Activated CD4-positive, alpha-beta T cell treated with anti-CD3 and anti-CD28 coated beads, Interleukin-2, amount 10 ng/mL, durations not matched to agents 24 days and 14 days (primary cell): ENCODE measurements around the gene SLC25A36. TPM values are rescaled to one million over a fixed set of nuclear protein-coding genes. Genes with fewer than 3 reads are reported as not detected.
"Not testable (repeated sequence)": the region's sequence is repeated elsewhere in the genome, so short reads cannot be mapped to it uniquely, and the experiment has no call there.

ENCODE experiments used
- DNase-seq: peaks from one replicate; pipeline ENCODE4 v3.0.0; 2022
- H3K27ac Mint-ChIP-seq: one replicate; pipeline ENCODE4 v1.8.0; 2022; ENCODE audit warnings: mild to moderate bottlenecking, mixed read lengths
- H3K27me3 Mint-ChIP-seq: one replicate; pipeline ENCODE4 v1.8.0; 2022; ENCODE audit warnings: mixed read lengths
- H3K36me3 Mint-ChIP-seq: one replicate; pipeline ENCODE4 v1.8.0; 2022; ENCODE audit warnings: low read depth, mild to moderate bottlenecking, mixed read lengths
- H3K4me1 Mint-ChIP-seq: one replicate; pipeline ENCODE4 v1.8.0; 2021; ENCODE audit warnings: mixed read lengths
- H3K4me3 Mint-ChIP-seq: one replicate; pipeline ENCODE4 v1.8.0; 2022; ENCODE audit warnings: mild to moderate bottlenecking, moderate library complexity, mixed read lengths
- H3K9me3 Mint-ChIP-seq: one replicate; pipeline ENCODE4 v1.8.0; 2021; ENCODE audit warnings: mixed read lengths
- intact Hi-C: fragments of 100-400 bp; cut with micrococcal nuclease; formaldehyde crosslinking; loops from one replicate; pipeline ENCODE4 v1.15.1; 2023
- total RNA-seq: library from RNA; stranded (reverse); gene quantifications from 2 replicates; pipeline ENCODE4 v1.2.3, GENCODE V29; 2022

Gene SLC25A36
- total RNA-seq, 1 donor from 2014 or later = 56.3 TPM

- DNase-seq = no peak
- peaks cover 14% of the 10 kb centered on the region for H3K36me3 Mint-ChIP-seq
- H3K4me3 Mint-ChIP-seq = no peak overlapping the region
- no peak overlapping the region for H3K27ac Mint-ChIP-seq
- intact Hi-C loops = no loop called here
- no peaks in the 10 kb centered on the region for H3K27me3 Mint-ChIP-seq
- H3K4me1 Mint-ChIP-seq = peaks cover 2% of the 10 kb centered on the region
- no peaks in the 10 kb centered on the region for H3K9me3 Mint-ChIP-seq
Measured at GRCh38 chr3:140980663-140981062, 39.0 kb downstream of the SLC25A36 start.

- H3K36me3 Mint-ChIP-seq, H3K27ac Mint-ChIP-seq, H3K4me3 Mint-ChIP-seq, intact Hi-C loops, DNase-seq, H3K9me3 Mint-ChIP-seq, H3K4me1 Mint-ChIP-seq, H3K27me3 Mint-ChIP-seq: not testable (repeated sequence)
Measured at GRCh38 chr3:140987792-140988191, 46.2 kb downstream of the SLC25A36 start.

GRCh38 chr3:140994316-140994715 is 52.7 kb downstream of the SLC25A36 start:
- DNase-seq = no peak
- no peaks in the 10 kb centered on the region for H3K36me3 Mint-ChIP-seq
- H3K27me3 Mint-ChIP-seq = peaks cover 15% of the 10 kb centered on the region
- intact Hi-C loops = no loop called here
- peaks cover 7% of the 10 kb centered on the region for H3K9me3 Mint-ChIP-seq
- no peak overlapping the region for H3K27ac Mint-ChIP-seq
- no peak overlapping the region for H3K4me3 Mint-ChIP-seq
- H3K4me1 Mint-ChIP-seq = no peaks in the 10 kb centered on the region

GRCh38 chr3:140994861-140995260 is 53.2 kb downstream of the SLC25A36 start:
- intact Hi-C loops, H3K27ac Mint-ChIP-seq, H3K4me1 Mint-ChIP-seq: not testable (repeated sequence)

GRCh38 chr3:140995881-140996280 is 54.2 kb downstream of the SLC25A36 start:
- H3K27me3 Mint-ChIP-seq = peaks cover 11% of the 10 kb centered on the region
- peaks cover 5% of the 10 kb centered on the region for H3K4me1 Mint-ChIP-seq
- no peak overlapping the region for H3K27ac Mint-ChIP-seq
- intact Hi-C loops = no loop called here
- no peak overlapping the region for H3K4me3 Mint-ChIP-seq
- no peaks in the 10 kb centered on the region for H3K36me3 Mint-ChIP-seq
- H3K9me3 Mint-ChIP-seq = peaks cover 7% of the 10 kb centered on the region
- DNase-seq = no peak

More at GRCh38 chr3:140994861-140995260, 53.2 kb downstream of the SLC25A36 start:
- H3K27me3 Mint-ChIP-seq = peaks cover 13% of the 10 kb centered on the region
- H3K9me3 Mint-ChIP-seq, DNase-seq, H3K4me3 Mint-ChIP-seq, H3K36me3 Mint-ChIP-seq: not testable (repeated sequence)

- Mint-ChIP-seq H3K4me3 (no peak overlapping the region), H3K27ac (no peak overlapping the region), H3K4me1 (peaks cover 5% of the 10 kb centered on the region), H3K9me3 (no peaks in the 10 kb centered on the region), H3K36me3 (no peaks in the 10 kb centered on the region), H3K27me3 (peaks cover 13% of the 10 kb centered on the region)
- intact Hi-C loops = loop anchor here (1.0 kb wide), 2 partner anchors 105 to 192 kb away; no protein-coding TSS in a partner anchor
- DNase-seq = peak; percentile 84
Measured at GRCh38 chr3:141000027-141000663, 58.5 kb downstream of the SLC25A36 start.

GRCh38 chr3:141000686-141001085 is 59.0 kb downstream of the SLC25A36 start:
- Mint-ChIP-seq H3K9me3 (no peaks in the 10 kb centered on the region), H3K4me1 (peaks cover 5% of the 10 kb centered on the region), H3K36me3 (no peaks in the 10 kb centered on the region), H3K27ac (no peak overlapping the region), H3K27me3 (peaks cover 17% of the 10 kb centered on the region), H3K4me3 (no peak overlapping the region)
- no peak for DNase-seq
- intact Hi-C loops = loop anchor here (1.0 kb wide), 2 partner anchors 105 to 192 kb away; no protein-coding TSS in a partner anchor

GRCh38 chr3:141006344-141006743 is 64.7 kb downstream of the SLC25A36 start:
- H3K27me3 Mint-ChIP-seq = peaks cover 40% of the 10 kb centered on the region
- H3K36me3 Mint-ChIP-seq = no peaks in the 10 kb centered on the region
- DNase-seq = no peak
- intact Hi-C loops = no loop called here
- peaks cover 2% of the 10 kb centered on the region for H3K4me1 Mint-ChIP-seq
- H3K9me3 Mint-ChIP-seq = no peaks in the 10 kb centered on the region
- no peak overlapping the region for H3K27ac Mint-ChIP-seq
- H3K4me3 Mint-ChIP-seq = no peak overlapping the region

GRCh38 chr3:141009496-141009895 is 67.9 kb downstream of the SLC25A36 start:
- DNase-seq = no peak
- H3K4me1 Mint-ChIP-seq = peaks cover 6% of the 10 kb centered on the region
- no peaks in the 10 kb centered on the region for H3K9me3 Mint-ChIP-seq
- H3K36me3 Mint-ChIP-seq = no peaks in the 10 kb centered on the region
- peaks cover 36% of the 10 kb centered on the region for H3K27me3 Mint-ChIP-seq
- no peak overlapping the region for H3K27ac Mint-ChIP-seq
- intact Hi-C loops = no loop called here
- no peak overlapping the region for H3K4me3 Mint-ChIP-seq

- H3K27ac Mint-ChIP-seq = no peak overlapping the region
- DNase-seq = peak; percentile 94
- peaks cover 35% of the 10 kb centered on the region for H3K27me3 Mint-ChIP-seq
- no peak overlapping the region for H3K4me3 Mint-ChIP-seq
- no peaks in the 10 kb centered on the region for H3K36me3 Mint-ChIP-seq
- peaks cover 6% of the 10 kb centered on the region for H3K4me1 Mint-ChIP-seq
- intact Hi-C loops = loop anchor here (1.0 kb wide), 2 partner anchors 95 to 181 kb away; no protein-coding TSS in a partner anchor
- no peaks in the 10 kb centered on the region for H3K9me3 Mint-ChIP-seq
Measured at GRCh38 chr3:141011232-141011996, 69.8 kb downstream of the SLC25A36 start.

GRCh38 chr3:141011997-141012262 is 70.3 kb downstream of the SLC25A36 start:
- no peak for DNase-seq
- Mint-ChIP-seq H3K36me3 (no peaks in the 10 kb centered on the region), H3K4me1 (peaks cover 8% of the 10 kb centered on the region), H3K27me3 (peaks cover 30% of the 10 kb centered on the region), H3K4me3 (no peak overlapping the region), H3K9me3 (no peaks in the 10 kb centered on the region), H3K27ac (no peak overlapping the region)
- intact Hi-C loops = loop anchor here (1.0 kb wide), 2 partner anchors 94 to 180 kb away; no protein-coding TSS in a partner anchor

GRCh38 chr3:141012571-141012970 is 70.9 kb downstream of the SLC25A36 start:
- peaks cover 28% of the 10 kb centered on the region for H3K27me3 Mint-ChIP-seq
- DNase-seq = no peak
- peaks cover 12% of the 10 kb centered on the region for H3K4me1 Mint-ChIP-seq
- no peaks in the 10 kb centered on the region for H3K9me3 Mint-ChIP-seq
- H3K27ac Mint-ChIP-seq = no peak overlapping the region
- H3K36me3 Mint-ChIP-seq = no peaks in the 10 kb centered on the region
- intact Hi-C loops = no loop called here
- no peak overlapping the region for H3K4me3 Mint-ChIP-seq

GRCh38 chr3:141015481-141015880 is 73.8 kb downstream of the SLC25A36 start:
- H3K4me1 Mint-ChIP-seq = peaks cover 22% of the 10 kb centered on the region
- H3K27ac Mint-ChIP-seq = no peak overlapping the region
- DNase-seq = no peak
- H3K27me3 Mint-ChIP-seq = peaks cover 12% of the 10 kb centered on the region
- intact Hi-C loops = loop anchor here (5.0 kb wide), 1 partner anchor 73 kb away; the partner anchor contains the start of gene SLC25A36
- H3K9me3 Mint-ChIP-seq = no peaks in the 10 kb centered on the region
- no peaks in the 10 kb centered on the region for H3K36me3 Mint-ChIP-seq
- no peak overlapping the region for H3K4me3 Mint-ChIP-seq
